Activated CD4-positive, alpha-beta T cell treated with anti-CD3 and anti-CD28 coated beads, Interleukin-2, amount 10 ng/mL, durations not matched to agents 24 days and 14 days (primary cell): Measurements from ENCODE around the gene ZNF821. TPM values are rescaled to one million over a fixed set of nuclear protein-coding genes. Genes with fewer than 3 reads are reported as not detected.
"Not testable (repeated sequence)": the region's sequence is repeated elsewhere in the genome, so short reads cannot be mapped to it uniquely, and the experiment has no call there.

Experiments
- DNase-seq: peaks from one replicate; pipeline ENCODE4 v3.0.0; 2022
- H3K27ac Mint-ChIP-seq: one replicate; pipeline ENCODE4 v1.8.0; 2022; ENCODE audit warnings: mild to moderate bottlenecking, mixed read lengths
- H3K27me3 Mint-ChIP-seq: one replicate; pipeline ENCODE4 v1.8.0; 2022; ENCODE audit warnings: mixed read lengths
- H3K36me3 Mint-ChIP-seq: one replicate; pipeline ENCODE4 v1.8.0; 2022; ENCODE audit warnings: low read depth, mild to moderate bottlenecking, mixed read lengths
- H3K4me1 Mint-ChIP-seq: one replicate; pipeline ENCODE4 v1.8.0; 2021; ENCODE audit warnings: mixed read lengths
- H3K4me3 Mint-ChIP-seq: one replicate; pipeline ENCODE4 v1.8.0; 2022; ENCODE audit warnings: mild to moderate bottlenecking, moderate library complexity, mixed read lengths
- H3K9me3 Mint-ChIP-seq: one replicate; pipeline ENCODE4 v1.8.0; 2021; ENCODE audit warnings: mixed read lengths
- intact Hi-C: fragments of 100-400 bp; cut with micrococcal nuclease; formaldehyde crosslinking; loops from one replicate; pipeline ENCODE4 v1.15.1; 2023
- total RNA-seq: library from RNA; stranded (reverse); gene quantifications from 2 replicates; pipeline ENCODE4 v1.2.3, GENCODE V29; 2022

The ZNF821 gene
- total RNA-seq, 1 donor from 2014 or later: 6.5 TPM

DNA sequence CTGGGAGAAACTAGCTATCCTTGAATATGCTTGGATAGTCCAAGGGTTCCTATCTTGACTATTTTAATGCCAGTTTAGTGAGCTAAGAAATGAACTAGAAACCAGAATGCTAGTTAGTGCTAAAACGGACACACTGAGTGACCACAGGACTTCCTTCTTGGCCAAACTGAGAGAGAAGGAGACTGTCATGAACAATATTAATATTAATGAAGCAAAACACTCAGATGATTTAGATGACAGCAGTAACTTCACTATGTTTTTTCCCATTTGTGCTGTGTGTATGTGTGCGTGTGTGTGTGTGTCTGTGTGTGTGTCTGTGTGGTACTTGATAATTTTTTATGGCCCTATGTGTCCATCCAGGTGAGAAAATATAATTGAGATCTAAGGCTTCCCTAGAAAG, 40.4 kb downstream of the ZNF821 start:
- intact Hi-C loops: loop anchor here (2.0 kb wide), 1 partner anchor 27 kb away; no protein-coding TSS in a partner anchor
- Mint-ChIP-seq H3K27ac (peak overlapping the region; percentile 54), H3K4me3 (no peak overlapping the region), H3K36me3 (peaks cover 13% of the 10 kb centered on the region), H3K9me3 (no peaks in the 10 kb centered on the region), H3K27me3 (no peaks in the 10 kb centered on the region), H3K4me1 (peaks cover 40% of the 10 kb centered on the region)
- no peak for DNase-seq

DNA sequence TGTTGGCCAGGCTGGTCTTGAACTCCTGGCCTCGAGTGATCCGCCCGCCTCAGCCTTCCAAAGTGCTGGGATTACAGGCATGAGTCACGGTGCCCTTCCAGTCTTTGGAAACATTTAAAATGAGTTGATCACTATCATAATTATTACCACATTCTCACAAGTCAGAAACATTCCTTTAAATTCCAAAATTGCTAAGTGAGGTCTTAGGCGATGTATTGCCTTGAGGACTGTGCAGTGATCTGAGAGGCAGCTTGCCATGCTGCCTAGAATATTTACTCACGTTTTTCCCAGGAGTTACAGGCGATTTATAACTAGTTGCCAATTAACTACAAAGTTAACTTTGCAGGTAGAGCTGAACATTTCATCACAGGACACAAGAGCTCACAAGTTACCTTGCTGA, 43.9 kb downstream of the ZNF821 start:
- H3K27ac Mint-ChIP-seq: no peak overlapping the region
- no peaks in the 10 kb centered on the region for H3K27me3 Mint-ChIP-seq
- intact Hi-C loops: no loop called here
- no peak for DNase-seq
- peaks cover 2% of the 10 kb centered on the region for H3K36me3 Mint-ChIP-seq
- H3K4me3 Mint-ChIP-seq: no peak overlapping the region
- H3K9me3 Mint-ChIP-seq: no peaks in the 10 kb centered on the region
- peaks cover 15% of the 10 kb centered on the region for H3K4me1 Mint-ChIP-seq

DNA sequence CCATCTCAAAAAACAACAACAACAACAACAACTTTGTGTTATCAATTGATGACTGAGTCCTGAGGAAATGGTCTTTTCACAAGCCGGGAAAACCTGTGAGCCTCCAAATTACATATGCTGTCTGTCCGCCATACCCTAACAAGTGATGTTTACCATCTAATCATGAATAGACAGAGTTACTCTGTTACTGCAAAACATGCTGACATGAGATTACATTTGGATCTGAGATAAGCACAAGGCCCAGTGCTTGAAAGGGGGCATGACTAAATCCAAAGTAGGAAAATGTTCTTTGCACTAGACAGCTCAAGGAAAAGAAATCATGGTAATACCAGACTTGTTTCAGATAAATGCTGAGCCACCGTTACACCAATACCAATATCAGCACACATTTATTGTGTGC, 46.8 kb downstream of the ZNF821 start:
- no peaks in the 10 kb centered on the region for H3K9me3 Mint-ChIP-seq
- H3K36me3 Mint-ChIP-seq: no peaks in the 10 kb centered on the region
- peaks cover 9% of the 10 kb centered on the region for H3K4me1 Mint-ChIP-seq
- H3K27ac Mint-ChIP-seq: no peak overlapping the region
- DNase-seq: no peak
- no peaks in the 10 kb centered on the region for H3K27me3 Mint-ChIP-seq
- intact Hi-C loops: no loop called here
- no peak overlapping the region for H3K4me3 Mint-ChIP-seq

DNA sequence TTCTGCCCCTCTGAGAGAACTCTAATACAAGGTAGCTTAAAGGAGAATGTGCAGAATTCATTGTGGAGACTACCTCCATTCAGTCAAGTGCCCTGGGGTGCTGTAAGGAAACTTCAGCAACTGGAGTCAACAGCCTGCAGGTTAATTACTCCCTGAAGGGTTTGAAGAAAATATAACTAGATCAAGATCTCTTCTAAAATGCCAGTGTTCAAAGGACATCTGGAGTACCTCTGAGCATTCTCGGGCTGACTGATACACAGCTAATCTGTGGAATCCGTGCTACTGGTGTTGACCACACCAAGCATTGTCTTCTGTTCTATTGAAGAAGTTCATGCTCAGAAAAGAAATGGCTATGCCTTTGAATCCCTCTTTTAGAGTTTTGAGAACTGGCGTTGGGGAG, 49.7 kb downstream of the ZNF821 start:
- Mint-ChIP-seq H3K27me3 (no peaks in the 10 kb centered on the region), H3K27ac (no peak overlapping the region), H3K4me3 (no peak overlapping the region)

DNA sequence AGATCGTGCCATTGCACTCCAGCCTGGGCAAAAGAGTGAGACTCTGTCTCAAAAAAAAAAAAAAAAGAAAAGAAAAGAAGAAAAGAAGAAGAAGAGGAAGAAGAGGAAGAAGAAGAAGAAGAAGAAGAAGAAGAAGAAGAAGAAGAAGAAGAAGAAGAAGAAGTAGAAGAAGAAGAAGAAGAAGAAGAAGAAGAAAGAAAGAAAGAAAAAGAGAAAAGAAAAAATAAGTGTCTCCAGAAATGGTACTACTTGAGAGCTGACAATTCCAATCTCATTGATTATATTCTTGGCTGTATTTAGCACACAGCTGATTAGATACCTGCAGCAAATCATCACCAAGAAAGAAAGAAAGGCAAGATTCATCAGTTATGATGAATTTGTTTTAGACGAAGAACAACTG, 51.9 kb downstream of the ZNF821 start:
- H3K4me1 Mint-ChIP-seq: not testable (repeated sequence)

More for the DNA sequence above, 49.7 kb downstream of the ZNF821 start:
- DNase-seq: no peak
- intact Hi-C loops: no loop called here
- Mint-ChIP-seq H3K9me3 (no peaks in the 10 kb centered on the region), H3K4me1 (peaks cover 4% of the 10 kb centered on the region), H3K36me3 (no peaks in the 10 kb centered on the region)

DNA sequence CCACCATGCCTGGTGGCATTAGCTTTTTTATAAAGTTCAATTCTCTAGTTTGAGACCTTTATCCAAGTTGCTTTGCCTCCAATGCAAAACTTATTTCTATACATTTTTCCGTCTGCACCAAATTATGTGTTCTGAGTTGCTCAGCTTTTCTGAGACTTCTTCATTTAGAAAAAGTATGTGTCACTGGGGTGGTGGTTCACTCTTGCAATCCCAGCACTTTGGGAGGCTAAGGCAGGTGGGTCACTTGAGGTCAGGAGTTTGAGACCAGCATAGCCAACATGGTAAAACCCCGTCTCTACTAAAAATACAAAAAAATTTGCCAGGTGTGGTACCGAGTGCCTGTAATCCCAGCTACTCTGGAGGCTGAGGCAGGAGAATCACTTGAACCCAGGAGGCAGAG, 52.3 kb downstream of the ZNF821 start:
- H3K36me3 Mint-ChIP-seq, H3K9me3 Mint-ChIP-seq, DNase-seq, H3K27me3 Mint-ChIP-seq, intact Hi-C loops, H3K27ac Mint-ChIP-seq, H3K4me3 Mint-ChIP-seq, H3K4me1 Mint-ChIP-seq: not testable (repeated sequence)

More for the DNA sequence above, 51.9 kb downstream of the ZNF821 start:
- intact Hi-C loops, DNase-seq, H3K36me3 Mint-ChIP-seq, H3K4me3 Mint-ChIP-seq, H3K27me3 Mint-ChIP-seq, H3K27ac Mint-ChIP-seq, H3K9me3 Mint-ChIP-seq: not testable (repeated sequence)

DNA sequence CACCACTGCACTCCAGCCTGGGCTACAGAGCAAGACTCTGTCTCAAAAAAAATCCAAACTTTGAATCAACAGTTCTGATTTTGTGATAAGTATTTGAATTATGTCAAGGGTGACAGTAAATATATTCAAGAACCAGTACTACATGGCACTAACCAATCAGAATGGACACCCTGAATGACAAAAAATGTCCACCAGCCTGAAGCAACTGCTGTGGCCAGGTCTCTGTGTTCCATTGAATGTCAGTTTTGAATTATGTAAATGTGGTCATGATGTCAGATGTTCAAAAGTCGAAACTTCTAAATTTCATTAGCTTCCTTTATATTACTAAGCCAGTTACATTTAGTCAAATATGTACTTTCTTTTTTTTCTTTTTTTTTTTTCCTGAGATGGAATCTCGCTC, 53.6 kb downstream of the ZNF821 start:
- peaks cover 7% of the 10 kb centered on the region for H3K4me1 Mint-ChIP-seq
- peaks cover 10% of the 10 kb centered on the region for H3K36me3 Mint-ChIP-seq

DNA sequence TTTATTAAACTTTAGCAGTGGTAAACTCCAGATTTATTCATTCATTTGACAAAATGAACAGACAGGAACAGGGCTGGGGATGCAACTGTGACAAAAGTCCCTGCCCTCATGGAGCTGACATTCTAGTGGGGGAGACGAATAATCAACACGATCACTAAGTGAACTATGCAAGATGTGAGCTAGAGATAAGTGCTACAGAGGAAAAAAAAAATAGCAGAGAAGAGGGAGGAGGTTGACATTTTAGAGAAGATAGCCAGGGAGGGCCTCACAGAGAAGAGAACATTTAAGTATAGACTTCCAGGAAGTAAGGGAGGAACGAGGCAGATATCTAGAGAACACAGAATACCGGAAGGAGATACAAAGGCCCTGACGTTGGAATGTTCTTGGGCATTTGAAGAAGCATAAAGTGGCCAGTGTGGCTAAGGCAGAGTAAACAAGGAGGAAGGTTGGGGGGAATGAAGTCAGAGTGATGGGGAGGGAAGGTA, 57.4 kb downstream of the ZNF821 start:
- Mint-ChIP-seq H3K4me3 (no peak overlapping the region), H3K27ac (no peak overlapping the region), H3K27me3 (no peaks in the 10 kb centered on the region), H3K4me1 (peaks cover 3% of the 10 kb centered on the region), H3K36me3 (peaks cover 13% of the 10 kb centered on the region), H3K9me3 (peaks cover 8% of the 10 kb centered on the region)
- no peak for DNase-seq
- intact Hi-C loops: no loop called here

More for the DNA sequence above, 53.6 kb downstream of the ZNF821 start:
- intact Hi-C loops: no loop called here
- H3K27me3 Mint-ChIP-seq: no peaks in the 10 kb centered on the region
- peaks cover 8% of the 10 kb centered on the region for H3K9me3 Mint-ChIP-seq
- H3K27ac Mint-ChIP-seq: no peak overlapping the region
- H3K4me3 Mint-ChIP-seq: no peak overlapping the region
- no peak for DNase-seq

DNA sequence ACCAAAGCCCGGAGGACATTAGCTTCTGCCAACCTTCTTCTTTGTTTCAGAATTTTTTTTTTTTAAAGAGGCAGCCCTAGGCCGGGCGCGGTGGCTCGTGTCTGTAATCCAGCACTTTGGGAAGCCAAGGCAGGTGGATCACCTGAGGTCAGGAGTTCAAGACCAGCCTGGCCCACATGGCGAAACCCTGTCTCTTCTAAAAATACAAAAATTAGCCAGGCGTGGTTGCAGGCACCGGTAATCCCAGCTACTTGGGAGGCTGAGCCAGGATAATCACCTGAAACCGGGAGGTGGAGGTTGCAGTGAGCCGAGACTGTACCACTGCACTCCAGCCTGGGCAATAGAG, 66.9 kb downstream of the ZNF821 start:
- peaks cover 13% of the 10 kb centered on the region for H3K4me1 Mint-ChIP-seq
- peak overlapping the region; percentile 56 for H3K4me3 Mint-ChIP-seq
- H3K36me3 Mint-ChIP-seq, DNase-seq, intact Hi-C loops, H3K27me3 Mint-ChIP-seq, H3K9me3 Mint-ChIP-seq: not testable (repeated sequence)
- peak overlapping the region; percentile 91 for H3K27ac Mint-ChIP-seq

DNA sequence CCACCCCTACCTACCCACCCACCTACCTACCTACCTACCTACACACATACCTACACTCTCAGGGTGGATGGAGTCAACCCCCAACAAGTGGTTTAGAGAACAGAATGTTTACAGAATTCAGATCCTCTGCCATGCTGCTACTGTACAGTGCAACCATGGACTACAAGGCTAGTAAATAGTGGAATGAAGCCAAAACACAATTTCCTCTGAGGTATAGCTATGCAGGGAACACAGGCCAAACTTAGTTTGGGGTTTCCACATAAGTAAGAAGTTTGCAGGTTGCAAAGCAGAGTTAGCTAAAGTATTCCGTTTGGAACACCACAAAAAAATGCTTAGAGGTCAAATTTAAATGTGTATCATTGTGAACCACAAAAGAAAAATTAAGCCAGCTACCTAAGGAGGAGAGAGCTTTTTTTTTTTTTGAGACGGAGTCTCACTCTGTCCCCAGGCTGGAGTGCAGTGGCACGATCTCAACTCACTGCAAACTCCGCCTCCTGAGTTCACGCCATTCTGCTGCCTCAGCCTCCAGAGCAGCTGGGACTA, 72.7 kb downstream of the ZNF821 start:
- no peak for DNase-seq
- no peak overlapping the region for H3K27ac Mint-ChIP-seq
- no peaks in the 10 kb centered on the region for H3K27me3 Mint-ChIP-seq
- H3K4me3 Mint-ChIP-seq: no peak overlapping the region
- no peaks in the 10 kb centered on the region for H3K9me3 Mint-ChIP-seq
- H3K36me3 Mint-ChIP-seq: peaks cover 10% of the 10 kb centered on the region
- intact Hi-C loops: no loop called here
- H3K4me1 Mint-ChIP-seq: peaks cover 18% of the 10 kb centered on the region

DNA sequence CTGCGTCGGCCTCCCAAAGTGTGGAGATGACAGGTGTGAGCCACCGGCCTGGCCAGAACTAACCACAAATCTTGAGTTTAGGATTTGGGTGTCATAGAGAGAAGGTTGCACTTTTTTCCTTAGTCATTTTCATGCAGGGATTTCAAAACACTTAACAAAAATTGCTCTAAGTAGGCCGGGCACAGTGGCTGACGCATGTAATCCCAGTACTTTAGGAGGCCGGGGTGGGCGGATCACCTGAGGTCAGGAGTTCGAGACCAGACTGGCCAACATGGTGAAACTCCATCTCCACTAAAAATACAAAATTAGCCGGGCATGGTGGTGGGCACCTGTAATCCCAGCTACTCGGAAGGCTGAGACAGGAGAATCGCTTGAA, 73.8 kb downstream of the ZNF821 start:
- Mint-ChIP-seq H3K4me3 (peak overlapping the region; percentile 94), H3K4me1 (peaks cover 20% of the 10 kb centered on the region), H3K27ac (peak overlapping the region; percentile 100), H3K36me3 (peaks cover 10% of the 10 kb centered on the region)
- DNase-seq, H3K27me3 Mint-ChIP-seq, intact Hi-C loops, H3K9me3 Mint-ChIP-seq: not testable (repeated sequence)

Other genes starting within 250 kb of the ZNF821 start
- gene PHLPP2, start 159.5 kb downstream of the ZNF821 start, total RNA-seq: 14.8 and 18.2 TPM in 2 replicates
- gene AP1G1, start 75.3 kb downstream of the ZNF821 start, total RNA-seq: 98.3 and 99.5 TPM in 2 replicates
- gene ATXN1L, start 38.2 kb downstream of the ZNF821 start, total RNA-seq: 16.7 and 19.3 TPM in 2 replicates
- gene IST1, start 11.3 kb upstream of the ZNF821 start, total RNA-seq: 149 and 156 TPM in 2 replicates
- not detected in 2 replicates for gene PKD1L3, start 116.2 kb upstream of the ZNF821 start, total RNA-seq
- 31.8 and 33.7 TPM in 2 replicates for gene DHODH, start 124.6 kb upstream of the ZNF821 start, total RNA-seq
- gene HP, start 170.3 kb upstream of the ZNF821 start, total RNA-seq: not detected in 2 replicates
- gene HPR, start 179.0 kb upstream of the ZNF821 start, total RNA-seq: not detected in 2 replicates
- gene TXNL4B, start 209.4 kb upstream of the ZNF821 start, total RNA-seq: 23.4 and 23.7 TPM in 2 replicates
- gene DHX38, start 209.7 kb upstream of the ZNF821 start, total RNA-seq: 91.0 and 98.1 TPM in 2 replicates